Astrocyte (in vitro differentiated cells and primary cell): ENCODE measurements around the gene OSBP2. TPM values are rescaled to one million over a fixed set of nuclear protein-coding genes. Genes with fewer than 3 reads are reported as not detected.

Source experiments
- DNase-seq: peaks from one replicate; pipeline ENCODE4 v3.0.0-alpha.2; 2010; ENCODE audit warnings: low read depth
- FAIRE-seq: peaks from 2 replicates; lab custom pipeline; 2011; peaks lifted over from hg19 to GRCh38; lab: Jason Lieb, UNC
- H2AFZ ChIP-seq: 2 replicates; pipeline ENCODE4 v1.6.0; 2012; ENCODE audit warnings: low read depth, low read length, inconsistent platforms
- H3K27ac ChIP-seq: 2 replicates; pipeline ENCODE4 v1.5.1; 2011; ENCODE audit warnings: low read depth, low read length, inconsistent platforms
- H3K27me3 ChIP-seq: 2 replicates; pipeline ENCODE4 v1.6.0; 2011; ENCODE audit warnings: low read length, inconsistent platforms; ENCODE audit not compliant: insufficient read depth
- H3K36me3 ChIP-seq: 2 replicates; pipeline ENCODE4 v1.5.1; 2011; ENCODE audit warnings: low read length, inconsistent platforms; ENCODE audit not compliant: insufficient read depth
- H3K4me1 ChIP-seq: 2 replicates; pipeline ENCODE4 v1.5.1; 2011; ENCODE audit warnings: low read length, inconsistent platforms; ENCODE audit not compliant: insufficient read depth
- H3K4me2 ChIP-seq: 2 replicates; pipeline ENCODE4 v1.6.0; 2012; ENCODE audit warnings: low read length, inconsistent platforms
- H3K4me3 ChIP-seq: 2 replicates; pipeline ENCODE4 v1.5.1; 2011; ENCODE audit warnings: low read depth, mild to moderate bottlenecking, low read length, inconsistent platforms; ENCODE audit not compliant: insufficient read depth
- H3K79me2 ChIP-seq: 2 replicates; pipeline ENCODE4 v1.6.0; 2012; ENCODE audit warnings: mild to moderate bottlenecking, low read length, inconsistent platforms; ENCODE audit not compliant: insufficient read depth
- H3K9ac ChIP-seq: 2 replicates; pipeline ENCODE4 v1.6.0; 2012; ENCODE audit warnings: mild to moderate bottlenecking, low read length, inconsistent platforms
- H3K9me3 ChIP-seq: 2 replicates; pipeline ENCODE4 v1.5.1; 2012; ENCODE audit warnings: low read depth, mild to moderate bottlenecking, low read length, inconsistent platforms; ENCODE audit not compliant: insufficient read depth
- H4K20me1 ChIP-seq: 2 replicates; pipeline ENCODE4 v1.6.0; 2012; ENCODE audit warnings: low read length, inconsistent platforms; ENCODE audit not compliant: insufficient read depth
- H3K27ac Mint-ChIP-seq: one replicate; pipeline ENCODE4 v1.8.0; 2021; ENCODE audit warnings: mild to moderate bottlenecking, mixed read lengths; ENCODE audit not compliant: unreplicated experiment
- H3K27me3 Mint-ChIP-seq: one replicate; pipeline ENCODE4 v1.8.0; 2021; ENCODE audit warnings: low read depth, mixed read lengths; ENCODE audit not compliant: unreplicated experiment
- H3K36me3 Mint-ChIP-seq: one replicate; pipeline ENCODE4 v1.8.0; 2021; ENCODE audit warnings: low read depth, mixed read lengths; ENCODE audit not compliant: unreplicated experiment
- H3K4me1 Mint-ChIP-seq: one replicate; pipeline ENCODE4 v1.8.0; 2021; ENCODE audit warnings: low read depth, mixed read lengths; ENCODE audit not compliant: unreplicated experiment
- H3K4me3 Mint-ChIP-seq: one replicate; pipeline ENCODE4 v1.8.0; 2021; ENCODE audit warnings: mild to moderate bottlenecking, moderate library complexity, mixed read lengths; ENCODE audit not compliant: unreplicated experiment
- H3K9me3 Mint-ChIP-seq: one replicate; pipeline ENCODE4 v1.8.0; 2021; ENCODE audit warnings: mild to moderate bottlenecking, mixed read lengths; ENCODE audit not compliant: unreplicated experiment
- EZH2 ChIP-seq: IDR thresholded peaks from 2 replicates; pipeline ENCODE4 v1.6.1; 2012; ENCODE audit warnings: mild to moderate bottlenecking, low read length, inconsistent platforms; ENCODE audit not compliant: insufficient read depth
- total RNA-seq: library from RNA; stranded (reverse); gene quantifications from 2 replicates; pipeline ENCODE4 v1.2.1, GENCODE V29; 2021
- TF ChIP-seq, protein P1 (sequence below): IDR thresholded peaks from 2 replicates; pipeline ENCODE4 v1.5.1; 2011; ENCODE audit warnings: low read depth, mild to moderate bottlenecking, inconsistent platforms, low read length, moderate library complexity; ENCODE audit not compliant: insufficient read depth

OSBP2 gene
- total RNA-seq, 1 donor from 2014 or later, result 0.48 TPM

DNA sequence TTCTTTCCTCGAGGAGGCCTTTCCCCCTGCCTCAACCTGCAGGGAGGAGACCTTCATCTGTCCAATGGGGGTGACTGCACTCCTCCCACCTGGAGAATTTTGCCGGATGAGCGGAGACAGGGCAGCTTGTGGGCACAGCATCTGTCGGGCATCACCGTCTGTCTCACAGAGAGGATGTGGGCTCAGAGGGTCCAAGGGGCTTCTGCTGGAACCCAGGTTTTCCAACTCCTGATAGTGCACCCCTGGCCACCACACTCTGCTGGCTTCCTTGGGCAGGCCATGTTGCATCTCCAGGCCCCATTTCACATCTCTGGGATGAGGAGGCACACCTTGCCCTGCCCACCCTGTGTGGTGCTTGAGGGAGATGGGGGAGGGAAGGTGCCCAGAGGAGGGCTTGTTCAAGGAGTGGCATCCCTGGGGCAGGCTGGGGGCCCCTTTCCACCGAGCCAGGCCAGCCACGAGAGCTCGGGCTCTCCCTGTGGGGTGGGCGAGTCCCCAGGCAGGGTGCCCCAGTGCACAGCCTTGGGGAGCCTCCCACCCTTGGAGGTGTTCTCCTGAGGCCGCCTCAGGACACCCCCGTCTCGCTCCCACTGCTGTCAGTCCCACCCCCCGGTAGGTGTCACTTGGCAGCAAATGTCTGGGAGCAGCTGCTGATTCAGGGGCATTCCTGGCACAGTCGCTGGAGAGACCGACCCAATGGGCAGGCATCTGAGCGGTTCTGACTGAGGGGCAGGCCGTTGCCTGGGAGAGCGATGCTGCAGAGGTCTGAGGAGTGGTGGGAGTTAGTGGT is 189.7 kb downstream of the OSBP2 start:
- H3K27ac Mint-ChIP-seq, result no peak overlapping the region
- no peak for FAIRE-seq

DNA sequence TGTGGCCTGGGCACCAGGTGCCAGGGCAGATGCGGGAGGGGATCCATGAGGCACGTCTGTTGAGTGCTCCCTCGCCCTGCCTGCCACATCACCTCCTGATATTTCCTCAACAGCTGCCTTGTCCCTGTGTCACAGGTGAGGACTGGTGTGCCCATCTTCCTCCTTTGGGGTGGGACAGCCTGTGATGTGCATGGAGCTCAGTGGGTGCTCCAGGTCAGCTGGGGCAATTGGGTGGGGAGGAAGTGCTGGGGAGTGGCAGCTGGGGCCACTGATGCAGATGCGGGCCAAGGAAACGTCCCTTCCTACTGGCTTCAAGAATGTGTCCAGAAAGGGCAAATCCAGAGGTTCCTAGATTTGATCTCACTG is 190.3 kb downstream of the OSBP2 start:
- peaks cover 17% of the 10 kb centered on the region for H3K27me3 Mint-ChIP-seq
- Histone ChIP-seq H3K36me3 (no peaks in the 10 kb centered on the region), H3K4me2 (no peak overlapping the region), H3K27me3 (no peaks in the 10 kb centered on the region), H2AFZ (no peak overlapping the region), H3K4me3 (no peak overlapping the region), H3K79me2 (no peaks in the 10 kb centered on the region), H3K9me3 (no peaks in the 10 kb centered on the region), H4K20me1 (no peaks in the 10 kb centered on the region), H3K4me1 (no peaks in the 10 kb centered on the region), H3K9ac (no peak overlapping the region), H3K27ac (no peak overlapping the region)
- H3K4me1 Mint-ChIP-seq, result peaks cover 2% of the 10 kb centered on the region
- H3K36me3 Mint-ChIP-seq, result peaks cover 3% of the 10 kb centered on the region
- no peak overlapping the region for H3K27ac Mint-ChIP-seq
- TF ChIP-seq EZH2, result no peak
- TF ChIP-seq, protein P1, sequence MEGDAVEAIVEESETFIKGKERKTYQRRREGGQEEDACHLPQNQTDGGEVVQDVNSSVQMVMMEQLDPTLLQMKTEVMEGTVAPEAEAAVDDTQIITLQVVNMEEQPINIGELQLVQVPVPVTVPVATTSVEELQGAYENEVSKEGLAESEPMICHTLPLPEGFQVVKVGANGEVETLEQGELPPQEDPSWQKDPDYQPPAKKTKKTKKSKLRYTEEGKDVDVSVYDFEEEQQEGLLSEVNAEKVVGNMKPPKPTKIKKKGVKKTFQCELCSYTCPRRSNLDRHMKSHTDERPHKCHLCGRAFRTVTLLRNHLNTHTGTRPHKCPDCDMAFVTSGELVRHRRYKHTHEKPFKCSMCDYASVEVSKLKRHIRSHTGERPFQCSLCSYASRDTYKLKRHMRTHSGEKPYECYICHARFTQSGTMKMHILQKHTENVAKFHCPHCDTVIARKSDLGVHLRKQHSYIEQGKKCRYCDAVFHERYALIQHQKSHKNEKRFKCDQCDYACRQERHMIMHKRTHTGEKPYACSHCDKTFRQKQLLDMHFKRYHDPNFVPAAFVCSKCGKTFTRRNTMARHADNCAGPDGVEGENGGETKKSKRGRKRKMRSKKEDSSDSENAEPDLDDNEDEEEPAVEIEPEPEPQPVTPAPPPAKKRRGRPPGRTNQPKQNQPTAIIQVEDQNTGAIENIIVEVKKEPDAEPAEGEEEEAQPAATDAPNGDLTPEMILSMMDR, result no peak
- DNase-seq (no peak), FAIRE-seq (no peak)
- H3K4me3 Mint-ChIP-seq, result no peak overlapping the region
- no peaks in the 10 kb centered on the region for H3K9me3 Mint-ChIP-seq

More for the DNA sequence above, 189.7 kb downstream of the OSBP2 start:
- H3K4me1 ChIP-seq, result no peaks in the 10 kb centered on the region
- H4K20me1 ChIP-seq, result no peaks in the 10 kb centered on the region
- H3K27ac ChIP-seq, result no peak overlapping the region
- H3K27me3 ChIP-seq, result no peaks in the 10 kb centered on the region
- Mint-ChIP-seq H3K36me3 (peaks cover 3% of the 10 kb centered on the region), H3K4me1 (peaks cover 2% of the 10 kb centered on the region), H3K9me3 (no peaks in the 10 kb centered on the region), H3K27me3 (peaks cover 20% of the 10 kb centered on the region), H3K4me3 (no peak overlapping the region)
- H3K4me2 ChIP-seq, result no peak overlapping the region
- no peaks in the 10 kb centered on the region for H3K36me3 ChIP-seq
- DNase-seq, result no peak
- H2AFZ ChIP-seq, result no peak overlapping the region
- no peak overlapping the region for H3K4me3 ChIP-seq
- H3K9me3 ChIP-seq, result no peaks in the 10 kb centered on the region
- H3K9ac ChIP-seq, result no peak overlapping the region
- no peak for TF ChIP-seq EZH2
- TF ChIP-seq, protein P1, result no peak
- H3K79me2 ChIP-seq, result no peaks in the 10 kb centered on the region

DNA sequence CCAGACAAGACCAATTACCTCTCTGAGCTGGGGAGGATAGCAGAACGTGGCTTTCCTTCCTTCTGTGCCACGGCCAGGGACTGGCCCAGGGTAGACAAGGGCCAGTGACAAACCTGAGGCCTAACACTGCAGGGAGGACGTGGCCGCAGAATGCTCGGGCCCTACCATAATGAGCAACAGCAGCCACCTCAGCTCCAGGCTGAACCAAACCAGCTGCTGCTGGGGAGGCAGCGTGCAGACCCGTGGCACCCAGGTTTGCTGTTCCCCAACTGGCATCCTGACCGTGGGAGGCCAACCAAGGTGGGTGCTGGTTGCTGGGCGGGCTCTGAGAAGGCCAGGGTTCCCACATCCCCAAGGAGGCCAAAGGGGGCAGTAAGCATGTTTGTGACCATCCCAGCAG is 190.9 kb downstream of the OSBP2 start:
- TF ChIP-seq, protein P1, result no peak
- TF ChIP-seq EZH2, result no peak
- no peak overlapping the region for H3K9ac ChIP-seq
- H3K27me3 Mint-ChIP-seq, result peaks cover 16% of the 10 kb centered on the region
- peaks cover 2% of the 10 kb centered on the region for H3K4me1 Mint-ChIP-seq
- peaks cover 7% of the 10 kb centered on the region for H3K36me3 Mint-ChIP-seq
- no peak for FAIRE-seq
- no peaks in the 10 kb centered on the region for H3K4me1 ChIP-seq
- H3K9me3 Mint-ChIP-seq, result no peaks in the 10 kb centered on the region
- no peaks in the 10 kb centered on the region for H3K79me2 ChIP-seq
- H3K9me3 ChIP-seq, result no peaks in the 10 kb centered on the region
- no peak overlapping the region for H3K27ac ChIP-seq
- H3K27ac Mint-ChIP-seq, result no peak overlapping the region
- H3K4me3 Mint-ChIP-seq, result no peak overlapping the region
- no peak for DNase-seq
- H3K36me3 ChIP-seq, result no peaks in the 10 kb centered on the region
- H3K27me3 ChIP-seq, result no peaks in the 10 kb centered on the region
- no peak overlapping the region for H2AFZ ChIP-seq
- no peak overlapping the region for H3K4me3 ChIP-seq
- H3K4me2 ChIP-seq, result no peak overlapping the region
- no peaks in the 10 kb centered on the region for H4K20me1 ChIP-seq
